ENCODE results near the gene SLC8A1.
A peak's percentile ranks its signal among the peaks of the same experiment; 100 is the strongest.

The SLC8A1 gene

DNA sequence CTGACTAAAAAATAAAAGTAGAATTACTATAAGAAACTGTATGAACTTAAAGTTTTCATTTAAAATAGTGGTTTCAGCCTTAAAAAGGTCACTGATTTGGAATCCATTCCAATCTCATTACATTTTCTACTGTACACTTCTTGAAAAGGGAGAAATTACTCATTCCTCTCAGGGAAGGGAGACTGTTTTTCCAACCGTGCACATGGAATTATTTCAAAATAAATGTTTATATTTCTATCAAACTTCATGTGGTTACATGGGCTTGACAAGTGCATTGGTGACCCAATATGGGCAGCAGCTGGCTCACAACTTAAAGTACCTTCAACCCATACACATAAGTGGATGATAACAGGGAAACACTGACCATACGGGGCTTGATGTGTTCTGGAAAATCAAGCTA, 348.3 kb downstream of the SLC8A1 start:
- TF ChIP-seq, protein P1, sequence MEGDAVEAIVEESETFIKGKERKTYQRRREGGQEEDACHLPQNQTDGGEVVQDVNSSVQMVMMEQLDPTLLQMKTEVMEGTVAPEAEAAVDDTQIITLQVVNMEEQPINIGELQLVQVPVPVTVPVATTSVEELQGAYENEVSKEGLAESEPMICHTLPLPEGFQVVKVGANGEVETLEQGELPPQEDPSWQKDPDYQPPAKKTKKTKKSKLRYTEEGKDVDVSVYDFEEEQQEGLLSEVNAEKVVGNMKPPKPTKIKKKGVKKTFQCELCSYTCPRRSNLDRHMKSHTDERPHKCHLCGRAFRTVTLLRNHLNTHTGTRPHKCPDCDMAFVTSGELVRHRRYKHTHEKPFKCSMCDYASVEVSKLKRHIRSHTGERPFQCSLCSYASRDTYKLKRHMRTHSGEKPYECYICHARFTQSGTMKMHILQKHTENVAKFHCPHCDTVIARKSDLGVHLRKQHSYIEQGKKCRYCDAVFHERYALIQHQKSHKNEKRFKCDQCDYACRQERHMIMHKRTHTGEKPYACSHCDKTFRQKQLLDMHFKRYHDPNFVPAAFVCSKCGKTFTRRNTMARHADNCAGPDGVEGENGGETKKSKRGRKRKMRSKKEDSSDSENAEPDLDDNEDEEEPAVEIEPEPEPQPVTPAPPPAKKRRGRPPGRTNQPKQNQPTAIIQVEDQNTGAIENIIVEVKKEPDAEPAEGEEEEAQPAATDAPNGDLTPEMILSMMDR (IDR thresholded peaks at IDR 0.05; ENCODE audit: insufficient read depth, low read depth, low read length, missing control alignments) = no peak
- no peak overlapping the region for H3K4me3 ChIP-seq (ENCODE audit: low read depth, low read length)
- no peak for DNase-seq (ENCODE audit: low read depth)

DNA sequence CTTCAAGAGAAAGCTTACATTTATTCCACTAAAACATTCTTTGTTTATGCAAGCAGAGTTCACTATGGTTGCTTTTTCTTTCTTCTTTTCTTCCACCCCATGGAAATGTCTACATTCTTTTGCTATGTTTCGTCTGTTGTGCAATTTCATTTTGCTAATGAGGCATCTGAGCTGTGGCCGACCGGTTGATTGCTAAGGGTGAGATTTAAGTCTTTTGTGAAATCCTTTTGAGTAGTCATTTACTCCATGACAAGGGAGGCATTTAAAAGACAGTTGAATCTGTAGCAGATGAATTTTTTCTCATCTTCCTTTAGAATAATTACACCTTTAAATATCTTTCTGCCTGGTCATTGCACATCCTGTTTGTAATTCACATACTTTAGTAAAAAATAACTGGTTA, 348.7 kb downstream of the SLC8A1 start:
- DNase-seq (ENCODE audit: low read depth) = no peak
- TF ChIP-seq, protein P1 (IDR thresholded peaks at IDR 0.05; ENCODE audit: insufficient read depth, low read depth, low read length, missing control alignments) = no peak
- H3K4me3 ChIP-seq (ENCODE audit: low read depth, low read length) = no peak overlapping the region

DNA sequence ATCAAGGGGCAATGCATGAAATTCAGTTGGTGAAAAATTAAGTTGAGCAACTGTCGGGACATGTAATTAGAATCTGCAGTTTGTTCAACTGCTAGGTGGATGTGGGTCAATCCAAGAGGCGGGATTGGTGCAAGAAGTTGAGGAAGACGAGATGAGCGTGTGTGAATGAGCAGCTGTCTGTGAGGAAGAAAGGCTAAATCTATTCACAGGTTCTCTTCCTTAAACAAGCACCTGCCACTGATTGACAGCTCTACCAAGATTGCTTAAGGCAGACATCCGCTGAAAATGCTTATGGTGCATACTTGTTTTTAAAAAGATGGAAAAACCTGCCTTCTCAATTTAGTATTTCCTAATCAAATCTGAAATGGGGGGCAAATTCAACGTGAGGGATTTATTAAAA, 349.4 kb downstream of the SLC8A1 start:
- TF ChIP-seq, protein P1 (IDR thresholded peaks at IDR 0.05; ENCODE audit: insufficient read depth, low read depth, low read length, missing control alignments) = no peak
- no peak overlapping the region for H3K4me3 ChIP-seq (ENCODE audit: low read depth, low read length)
- DNase-seq (ENCODE audit: low read depth) = no peak

DNA sequence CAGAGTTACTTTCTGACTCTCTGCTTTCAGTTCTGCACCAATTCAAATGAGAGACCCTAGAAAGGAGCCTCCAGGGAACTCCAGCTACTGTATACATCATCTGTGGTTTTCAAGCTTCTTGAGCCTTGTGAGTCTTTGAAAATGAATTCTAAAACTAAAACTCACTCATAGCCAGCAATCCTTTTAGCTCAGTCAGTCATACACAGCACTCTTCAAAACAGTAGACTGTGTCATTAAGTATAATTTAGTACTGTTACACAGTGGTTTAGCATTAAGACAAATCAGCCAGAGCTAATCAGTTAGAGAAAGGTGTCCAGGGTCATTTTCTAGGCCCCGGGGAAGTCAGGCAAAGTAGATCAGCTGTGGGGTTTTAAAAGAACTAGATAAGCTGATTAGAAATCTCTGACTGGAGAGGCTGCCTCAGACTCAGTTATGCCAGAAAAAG, 350.7 kb downstream of the SLC8A1 start:
- TF ChIP-seq, protein P1 (IDR thresholded peaks at IDR 0.05; ENCODE audit: insufficient read depth, low read depth, low read length, missing control alignments) = no peak
- peak; percentile 28 for DNase-seq (ENCODE audit: low read depth)

DNA sequence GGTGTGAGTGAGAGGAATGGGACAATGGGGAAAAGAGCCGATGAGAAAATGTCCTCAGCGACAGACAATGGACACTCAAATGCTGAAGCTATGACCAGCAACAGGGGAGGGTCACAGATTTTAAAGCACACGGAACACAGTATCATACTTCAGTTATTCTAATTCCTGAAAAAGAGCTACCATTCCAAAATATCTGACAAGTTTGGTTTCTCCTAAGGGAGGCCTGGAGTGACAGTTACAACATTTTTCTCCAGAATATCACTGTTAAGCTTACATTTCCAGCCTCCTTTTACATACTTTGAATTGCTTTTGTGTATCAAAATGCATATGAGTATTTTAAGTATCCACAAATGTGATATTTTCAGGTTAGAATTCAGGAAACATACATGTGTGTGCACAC, 351.2 kb downstream of the SLC8A1 start:
- DNase-seq (ENCODE audit: low read depth) = no peak
- H3K4me3 ChIP-seq (ENCODE audit: low read depth, low read length) = no peak overlapping the region
- TF ChIP-seq, protein P1 (IDR thresholded peaks at IDR 0.05; ENCODE audit: insufficient read depth, low read depth, low read length, missing control alignments) = no peak

More for the DNA sequence above, 350.7 kb downstream of the SLC8A1 start:
- no peak overlapping the region for H3K4me3 ChIP-seq (ENCODE audit: low read depth, low read length)

DNA sequence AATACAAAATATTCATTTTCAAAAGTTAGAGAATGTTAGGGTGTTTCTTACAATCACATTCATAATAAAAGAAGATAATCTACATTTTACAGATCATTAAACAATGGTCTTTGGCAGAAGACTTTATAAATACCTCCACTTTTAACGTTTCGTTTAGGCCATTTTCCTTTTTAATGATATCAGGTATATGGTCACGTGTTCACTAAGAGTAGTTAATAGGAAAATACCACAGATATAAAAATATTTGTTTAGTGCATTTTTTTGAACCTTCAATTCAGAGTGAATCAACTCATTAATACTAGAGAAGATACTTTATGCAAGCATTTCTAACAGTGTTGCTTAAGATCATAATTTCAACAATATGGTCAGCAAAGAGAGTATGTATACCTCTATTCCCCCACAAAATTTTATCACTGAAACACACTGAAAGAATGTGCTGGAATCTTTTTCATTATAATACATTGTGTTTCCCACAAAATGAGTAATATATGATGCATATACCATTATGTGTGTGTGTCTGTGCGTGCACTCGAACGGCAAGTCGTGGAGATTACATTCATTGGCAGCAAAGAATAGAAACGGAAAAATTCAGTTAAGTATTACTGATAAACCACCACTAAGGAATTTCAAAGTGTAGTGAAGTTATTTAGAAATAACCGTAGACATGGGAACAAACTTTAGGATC, 353.0 kb downstream of the SLC8A1 start:
- TF ChIP-seq, protein P1 (IDR thresholded peaks at IDR 0.05; ENCODE audit: insufficient read depth, low read depth, low read length, missing control alignments) = no peak
- no peak overlapping the region for H3K4me3 ChIP-seq (ENCODE audit: low read depth, low read length)
- no peak for DNase-seq (ENCODE audit: low read depth)
